Stomach smooth muscle (tissue), 2 donors: ENCODE results near the gene B4GALNT3.

ENCODE experiments used
- H3K27ac ChIP-seq: one replicate; pipeline ENCODE4 v1.7.0; 2013; ENCODE audit warnings: mild to moderate bottlenecking, low read length, inconsistent platforms
- H3K27me3 ChIP-seq, 2 donors: one replicate each; pipeline ENCODE4 v1.7.0; 2013; ENCODE audit warnings: low read length in 2 of 2; ENCODE audit not compliant: insufficient read depth in 2 of 2, control insufficient read depth in 1 of 2
- H3K36me3 ChIP-seq, 2 donors: one replicate each; pipeline ENCODE4 v1.7.0; 2013; ENCODE audit warnings: low read length in 2 of 2; ENCODE audit not compliant: control insufficient read depth in 2 of 2, insufficient read depth in 2 of 2
- H3K4me1 ChIP-seq: one replicate; pipeline ENCODE4 v1.7.0; 2013; ENCODE audit warnings: low read length; ENCODE audit not compliant: control insufficient read depth, insufficient read depth
- H3K4me3 ChIP-seq, 2 donors: one replicate each; pipeline ENCODE4 v1.7.0; 2013; ENCODE audit warnings: low read length in 2 of 2
- H3K9ac ChIP-seq, 2 donors: one replicate each; pipeline ENCODE4 v1.7.0; 2013; ENCODE audit warnings: low read length in 2 of 2, mild to moderate bottlenecking in 1 of 2
- H3K9me3 ChIP-seq, 2 donors: one replicate each; pipeline ENCODE4 v1.7.0; 2013; ENCODE audit warnings: low read length in 2 of 2; ENCODE audit not compliant: control insufficient read depth in 2 of 2
- donor health status: healthy.
- donor health status: Pancreatic carcinoma.

B4GALNT3 gene

DNA sequence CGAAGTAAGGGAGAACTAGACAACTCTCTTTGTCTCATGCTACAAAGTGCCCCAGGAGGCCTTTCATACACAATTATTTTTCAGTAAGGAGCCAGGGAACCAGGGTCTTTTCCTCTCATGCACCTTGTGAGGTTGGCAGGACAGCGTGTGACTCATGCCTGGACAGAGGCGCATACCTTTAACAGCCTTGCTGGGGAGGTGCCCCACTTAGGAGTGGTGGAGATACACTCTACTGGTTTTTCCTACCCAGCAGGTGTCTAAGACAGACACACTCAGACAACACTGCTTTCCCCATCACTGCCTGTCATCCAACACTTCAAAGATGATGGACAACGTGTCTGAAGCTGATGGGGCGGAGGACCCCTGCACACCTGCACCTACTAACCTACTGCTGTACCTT, 49.1 kb downstream of the B4GALNT3 start:
- Histone ChIP-seq H3K4me3 (no peak overlapping the region), H3K9me3 (no peaks in the 10 kb centered on the region), H3K27me3 (peaks cover 4 to 7% of the 10 kb centered on the region in 2 donors), H3K9ac (no peak overlapping the region), H3K36me3 (no peaks in the 10 kb centered on the region), H3K4me1 (peaks cover 3% of the 10 kb centered on the region), H3K27ac (no peak overlapping the region)

GRCh38 chr12:509500-509899, 49.8 kb downstream of the B4GALNT3 start:
- H3K27ac ChIP-seq = no peak overlapping the region
- no peaks in the 10 kb centered on the region for H3K9me3 ChIP-seq
- no peaks in the 10 kb centered on the region for H3K36me3 ChIP-seq
- H3K4me3 ChIP-seq = no peak overlapping the region
- peaks cover 4 to 7% of the 10 kb centered on the region in 2 donors for H3K27me3 ChIP-seq
- H3K9ac ChIP-seq = no peak overlapping the region
- H3K4me1 ChIP-seq = peaks cover 3% of the 10 kb centered on the region

DNA sequence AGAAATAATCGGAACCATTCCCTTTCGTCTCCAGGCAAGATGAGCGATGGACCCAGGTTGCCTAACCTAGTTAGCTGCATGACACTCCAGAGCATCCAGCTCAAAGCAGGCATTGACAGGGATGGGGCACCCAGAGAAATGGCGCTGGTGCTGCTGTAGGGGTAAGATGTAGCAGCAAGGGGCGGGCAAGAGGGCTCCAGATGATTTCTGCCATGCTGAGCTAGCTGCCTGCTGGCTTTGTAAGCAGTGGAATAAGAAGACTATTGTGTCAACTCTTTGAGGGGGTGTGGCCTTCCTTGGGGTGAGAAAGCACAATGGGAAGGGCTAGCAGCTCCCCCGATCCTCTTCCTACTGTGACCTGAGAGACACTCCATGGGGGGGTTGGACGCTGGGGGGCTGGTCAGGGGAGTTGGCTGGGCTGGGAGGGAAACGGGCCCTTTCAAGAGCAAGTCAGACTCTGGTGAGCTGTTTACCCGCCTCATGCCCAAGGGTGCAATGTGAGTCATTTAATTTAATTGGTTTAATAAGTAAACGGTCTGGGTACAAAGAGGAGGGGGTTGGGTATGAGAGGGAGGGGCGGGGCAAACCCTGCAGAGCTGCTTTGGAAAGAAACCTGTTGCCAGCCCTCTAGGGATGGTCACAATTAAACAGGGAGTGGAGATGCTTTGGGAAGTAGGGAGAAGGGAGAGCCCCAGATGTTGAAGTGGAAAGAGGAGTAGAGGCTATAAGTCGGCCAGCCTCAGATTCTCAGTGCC, 50.5 kb downstream of the B4GALNT3 start:
- H3K4me1 ChIP-seq = peaks cover 3% of the 10 kb centered on the region
- peaks cover under 1 to 7% of the 10 kb centered on the region in 2 donors for H3K27me3 ChIP-seq
- H3K36me3 ChIP-seq = no peaks in the 10 kb centered on the region
- no peak overlapping the region for H3K4me3 ChIP-seq
- no peaks in the 10 kb centered on the region for H3K9me3 ChIP-seq
- H3K9ac ChIP-seq = no peak overlapping the region
- no peak overlapping the region for H3K27ac ChIP-seq

DNA sequence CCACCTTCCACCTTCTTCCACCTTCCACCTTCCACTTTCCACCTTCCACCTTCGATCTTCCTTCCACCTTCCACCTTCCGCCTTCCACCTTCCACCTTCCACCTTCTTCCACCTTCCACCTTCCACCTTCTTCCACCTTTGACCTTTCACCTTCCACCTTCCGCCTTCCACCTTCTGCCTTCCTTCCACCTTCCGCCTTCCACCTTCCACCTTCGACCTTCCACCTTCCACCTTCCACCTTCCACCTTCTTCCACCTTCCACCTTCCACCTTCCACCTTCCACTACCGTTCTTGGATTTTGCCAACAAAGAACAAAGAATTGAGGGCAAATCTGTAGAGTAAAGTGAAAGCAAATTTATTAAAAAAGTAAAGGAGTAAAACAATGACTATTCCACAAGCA, 53.2 kb downstream of the B4GALNT3 start:
- H3K36me3 ChIP-seq = no peaks in the 10 kb centered on the region
- H3K9me3 ChIP-seq = no peaks in the 10 kb centered on the region
- H3K4me3 ChIP-seq = no peak overlapping the region
- H3K27me3 ChIP-seq = peaks cover 0 to 12% of the 10 kb centered on the region in 2 donors
- H3K4me1 ChIP-seq = peaks cover 3% of the 10 kb centered on the region
- H3K9ac ChIP-seq = no peak overlapping the region
- H3K27ac ChIP-seq = no peak overlapping the region

DNA sequence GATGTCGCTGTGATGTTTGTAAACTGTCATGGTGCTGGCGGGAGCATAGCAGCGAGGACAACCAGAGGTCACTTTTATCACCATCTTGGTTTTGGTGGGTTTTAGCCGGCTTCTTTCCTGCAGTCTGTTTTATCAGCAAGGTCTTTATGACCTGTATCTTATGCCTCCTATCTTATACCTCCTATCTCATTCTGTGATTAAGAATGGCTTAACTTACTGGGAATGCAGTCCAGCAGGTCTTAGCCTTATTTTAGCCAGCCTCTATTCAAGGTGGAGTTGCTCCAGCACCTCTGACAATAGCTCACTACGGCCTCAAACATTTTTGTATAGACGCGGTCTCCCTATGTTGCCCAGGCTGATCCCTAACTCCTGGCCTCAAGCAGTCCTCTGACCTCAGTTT, 53.7 kb downstream of the B4GALNT3 start:
- Histone ChIP-seq H3K27me3 (peaks cover 0 to 12% of the 10 kb centered on the region in 2 donors), H3K27ac (no peak overlapping the region), H3K9me3 (no peaks in the 10 kb centered on the region), H3K4me1 (peaks cover 3% of the 10 kb centered on the region), H3K4me3 (no peak overlapping the region), H3K36me3 (no peaks in the 10 kb centered on the region), H3K9ac (no peak overlapping the region)

DNA sequence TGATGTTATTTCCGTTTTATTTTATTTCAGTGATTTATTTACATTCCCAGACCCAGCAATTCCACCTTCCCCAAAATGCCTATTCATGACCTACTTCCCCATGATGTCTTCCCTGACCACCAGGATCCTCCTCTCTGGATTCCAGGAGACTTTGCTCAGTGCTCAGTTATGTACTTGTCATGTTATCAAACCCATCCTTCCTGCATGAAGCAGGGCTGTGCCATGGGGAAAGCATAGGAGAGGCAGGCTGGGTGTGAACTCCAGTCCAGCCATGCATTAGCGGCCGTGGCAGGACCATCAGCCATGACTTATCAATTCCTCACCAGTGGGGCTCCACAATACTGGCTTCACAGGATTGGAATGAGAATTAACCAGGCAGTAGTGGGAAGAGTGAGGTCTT, 57.8 kb downstream of the B4GALNT3 start:
- H3K36me3 ChIP-seq = no peaks in the 10 kb centered on the region
- no peak overlapping the region for H3K27ac ChIP-seq
- H3K4me3 ChIP-seq = no peak overlapping the region

DNA sequence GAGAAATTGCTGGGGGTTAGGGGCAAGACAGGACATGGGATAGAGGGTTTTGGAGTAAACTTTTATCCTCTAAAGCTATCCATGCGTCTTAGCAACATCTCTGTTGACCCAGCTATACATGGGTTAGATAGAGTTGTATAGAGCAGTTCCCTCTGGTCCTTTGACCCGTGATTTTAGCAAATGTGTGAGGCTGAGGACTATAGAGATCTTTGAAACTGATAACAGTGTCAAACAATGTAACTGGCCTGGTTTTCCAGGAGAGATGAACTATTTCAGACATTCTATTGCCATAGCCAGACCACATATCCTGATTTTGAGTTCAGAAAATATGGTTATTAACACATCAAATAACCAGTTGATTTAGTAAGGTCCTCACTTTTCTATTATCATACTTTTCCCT, 60.4 kb downstream of the B4GALNT3 start:
- no peaks in the 10 kb centered on the region for H3K9me3 ChIP-seq
- no peak overlapping the region for H3K4me3 ChIP-seq
- no peak overlapping the region for H3K27ac ChIP-seq
- no peak overlapping the region for H3K9ac ChIP-seq
- H3K27me3 ChIP-seq = peaks cover 0 to 12% of the 10 kb centered on the region in 2 donors
- no peaks in the 10 kb centered on the region for H3K4me1 ChIP-seq
- H3K36me3 ChIP-seq = no peaks in the 10 kb centered on the region

More for the DNA sequence above, 57.8 kb downstream of the B4GALNT3 start:
- H3K27me3 ChIP-seq = peaks cover 0 to 16% of the 10 kb centered on the region in 2 donors
- no peak overlapping the region for H3K9ac ChIP-seq
- no peaks in the 10 kb centered on the region for H3K4me1 ChIP-seq
- no peaks in the 10 kb centered on the region for H3K9me3 ChIP-seq

GRCh38 chr12:522692-523378, 63.1 kb downstream of the B4GALNT3 start:
- Histone ChIP-seq H3K27me3 (peaks cover 0 to 8% of the 10 kb centered on the region in 2 donors), H3K27ac (no peak overlapping the region), H3K4me1 (no peaks in the 10 kb centered on the region), H3K36me3 (no peaks in the 10 kb centered on the region), H3K9ac (no peak overlapping the region), H3K9me3 (no peaks in the 10 kb centered on the region), H3K4me3 (no peak overlapping the region)

DNA sequence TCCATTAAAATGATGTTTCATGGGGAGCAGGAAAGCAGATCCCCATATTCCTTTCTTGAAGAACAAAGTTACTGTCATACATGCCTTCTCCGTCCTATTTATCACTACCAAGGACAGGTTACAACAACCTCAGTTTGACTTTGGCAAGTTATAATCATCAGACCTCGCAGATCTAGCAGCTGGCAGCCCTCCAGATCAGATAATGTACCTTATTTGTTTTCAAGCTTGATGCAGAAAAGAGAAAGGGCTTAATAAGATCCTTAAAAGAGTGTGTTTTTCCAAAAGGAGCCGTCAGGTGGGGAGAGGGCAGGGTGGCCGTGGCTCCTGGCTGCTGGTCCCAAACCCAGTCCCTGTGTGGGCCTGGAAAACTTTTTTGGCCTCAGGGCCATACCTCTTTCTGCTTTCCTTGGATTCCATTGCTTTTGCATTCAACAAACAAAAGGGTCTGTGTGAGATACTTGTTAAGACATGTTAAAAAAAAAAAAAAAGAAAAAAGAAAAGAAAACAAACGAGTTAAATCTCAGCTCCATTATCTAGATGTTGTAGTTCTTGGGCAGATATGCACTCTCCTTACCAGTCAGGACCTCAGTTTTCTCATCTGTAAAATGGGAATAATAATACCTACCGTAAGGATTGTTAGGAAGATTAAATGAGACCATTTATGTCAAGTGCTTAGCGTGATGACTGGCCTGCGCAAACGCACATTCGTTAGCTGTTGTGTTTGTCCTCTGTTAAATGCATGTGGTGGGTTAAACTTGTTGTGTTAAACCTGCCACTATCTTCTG, 64.6 kb downstream of the B4GALNT3 start:
- Histone ChIP-seq H3K4me3 (no peak overlapping the region), H3K9ac (no peak overlapping the region), H3K36me3 (no peaks in the 10 kb centered on the region), H3K27ac (no peak overlapping the region), H3K4me1 (no peaks in the 10 kb centered on the region), H3K27me3 (peaks cover 0 to 8% of the 10 kb centered on the region in 2 donors), H3K9me3 (no peaks in the 10 kb centered on the region)

GRCh38 chr12:526089-526488, 66.3 kb downstream of the B4GALNT3 start:
- Histone ChIP-seq H3K9ac (no peak overlapping the region), H3K27ac (no peak overlapping the region)

More at GRCh38 chr12:526089-526488, 66.3 kb downstream of the B4GALNT3 start:
- no peaks in the 10 kb centered on the region for H3K4me1 ChIP-seq
- no peaks in the 10 kb centered on the region for H3K36me3 ChIP-seq
- peaks cover 0 to 5% of the 10 kb centered on the region in 2 donors for H3K27me3 ChIP-seq
- no peaks in the 10 kb centered on the region for H3K9me3 ChIP-seq
- no peak overlapping the region for H3K4me3 ChIP-seq
